Stimulated activated CD8-positive, alpha-beta memory T cell treated with anti-CD3 and anti-CD28 coated beads, Interleukin-4, amount 100 ng/mL, for 1 hour (primary cell): ENCODE results near the gene GOLPH3.
"Not testable (repeated sequence)": the region's sequence is repeated elsewhere in the genome, so short reads cannot be mapped to it uniquely, and the experiment has no call there.

Experiments used
- DNase-seq, 2 donors: peaks; one replicate each; pipeline ENCODE4 v3.0.0-alpha.2; 2020; ENCODE audit warnings: low read depth in 2 of 2, low spot score in 1 of 2

The GOLPH3 gene

DNA sequence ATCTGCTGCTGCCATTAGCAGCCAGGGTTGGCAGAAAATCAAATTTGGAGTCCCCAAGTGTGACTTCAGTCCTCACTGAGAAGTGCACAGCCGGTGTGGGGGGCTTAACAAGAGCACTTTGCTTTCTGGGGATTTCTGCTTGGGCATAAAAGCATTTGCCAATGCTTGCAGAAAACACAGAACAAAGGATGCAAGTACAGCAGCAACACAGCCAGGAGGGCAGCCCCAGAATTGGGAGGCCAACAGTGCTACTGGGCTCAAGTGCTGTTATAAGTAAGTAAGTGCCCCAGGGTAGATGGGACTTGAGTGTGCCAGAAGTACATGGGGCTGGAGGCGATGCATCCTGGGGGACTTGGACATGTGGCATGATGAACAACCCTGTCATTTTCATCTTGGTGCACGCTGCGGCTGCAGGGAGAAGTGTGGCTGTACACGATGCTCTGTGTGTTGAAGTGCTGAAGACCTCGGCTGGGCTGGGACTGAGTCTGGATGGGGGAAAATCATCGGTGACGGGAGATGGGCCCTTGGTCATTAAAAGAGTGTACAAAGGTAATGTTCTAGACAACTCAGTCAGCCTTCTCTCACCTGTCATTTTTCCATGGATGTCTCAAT lies 73.3 kb downstream of the GOLPH3 start:
- no peak for DNase-seq

- no peak for DNase-seq
Measured at GRCh38 chr5:32100230-32100629, 73.9 kb downstream of the GOLPH3 start.

DNA sequence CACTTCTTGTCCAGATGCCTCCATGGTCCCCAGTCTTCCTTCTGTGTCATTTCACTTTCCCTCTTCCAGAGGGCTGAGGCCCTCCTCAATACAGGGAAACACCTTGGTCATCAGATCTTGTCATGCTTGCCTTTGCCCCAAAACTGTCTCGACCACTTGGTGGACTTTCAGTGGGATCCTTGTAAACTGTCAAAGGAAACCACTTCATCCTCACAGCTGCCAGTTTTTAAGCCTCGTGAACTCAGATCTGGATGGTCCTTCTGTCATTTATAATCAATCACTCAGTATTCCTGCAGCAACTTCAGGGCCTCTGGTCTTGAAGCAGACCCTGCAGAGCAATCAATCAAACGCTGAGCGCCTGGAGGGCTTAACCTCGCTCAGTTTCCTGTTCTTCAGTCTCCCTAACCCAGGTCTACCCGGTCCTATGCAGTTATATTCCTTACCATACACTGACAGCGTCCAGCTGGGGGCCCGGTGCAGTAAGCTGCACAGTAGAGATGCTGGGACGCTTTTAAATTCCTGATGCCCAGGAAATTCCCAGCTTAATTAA lies 74.6 kb downstream of the GOLPH3 start:
- DNase-seq, result no peak

- DNase-seq, result no peak
Measured at GRCh38 chr5:32098890-32099310, 75.2 kb downstream of the GOLPH3 start.

GRCh38 chr5:32098291-32098690 lies 75.8 kb downstream of the GOLPH3 start:
- DNase-seq, result no peak

DNA sequence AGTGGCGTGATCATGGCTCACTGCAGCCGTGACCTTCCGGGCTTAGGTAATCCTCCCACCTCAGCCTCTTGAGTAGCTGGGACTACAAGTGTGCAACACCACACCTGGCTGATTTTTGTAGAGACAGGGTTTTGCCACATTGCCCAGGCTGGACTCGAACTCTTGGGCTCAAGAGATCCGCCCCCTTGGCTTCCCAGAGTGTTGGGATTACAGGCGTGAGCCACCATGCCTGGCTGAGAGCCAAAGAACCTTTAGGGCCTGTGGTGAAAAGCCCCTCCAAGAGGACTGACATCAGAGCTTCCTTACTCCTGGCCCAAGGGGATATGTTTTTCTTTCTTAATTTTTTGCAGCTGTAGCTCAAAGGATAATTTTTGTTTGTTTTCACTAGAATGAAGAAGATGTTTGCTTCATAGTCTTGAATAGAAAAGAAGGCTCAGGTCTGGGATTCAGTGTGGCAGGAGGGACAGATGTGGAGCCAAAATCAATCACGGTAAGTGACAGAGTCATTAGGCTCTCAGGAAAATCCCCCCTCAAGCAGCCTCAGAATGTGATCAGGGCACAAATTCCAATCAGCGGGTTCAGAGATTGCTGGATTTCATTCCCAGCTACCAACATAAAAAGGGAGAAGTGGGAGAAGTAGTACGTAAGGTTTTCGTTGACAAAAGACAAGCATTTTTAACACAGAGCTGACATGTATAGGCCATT lies 77.1 kb downstream of the GOLPH3 start:
- DNase-seq, result no peak

GRCh38 chr5:32095261-32095671 lies 78.9 kb downstream of the GOLPH3 start:
- no peak for DNase-seq

GRCh38 chr5:32094691-32095090 lies 79.4 kb downstream of the GOLPH3 start:
- DNase-seq, result no peak

- DNase-seq, result peak; percentile 17 to 23
Measured at GRCh38 chr5:32092938-32093812, 80.9 kb downstream of the GOLPH3 start.

DNA sequence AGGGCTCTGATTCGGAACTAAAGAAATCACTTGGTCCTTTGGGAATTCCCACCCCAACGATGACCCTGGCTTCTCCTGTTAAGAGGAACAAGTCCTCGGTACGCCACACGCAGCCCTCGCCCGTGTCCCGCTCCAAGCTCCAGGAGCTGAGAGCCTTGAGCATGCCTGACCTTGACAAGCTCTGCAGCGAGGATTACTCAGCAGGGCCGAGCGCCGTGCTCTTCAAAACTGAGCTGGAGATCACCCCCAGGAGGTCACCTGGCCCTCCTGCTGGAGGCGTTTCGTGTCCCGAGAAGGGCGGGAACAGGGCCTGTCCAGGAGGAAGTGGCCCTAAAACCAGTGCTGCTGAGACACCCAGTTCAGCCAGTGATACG lies 83.4 kb downstream of the GOLPH3 start:
- no peak for DNase-seq

- DNase-seq, result no peak
Measured at GRCh38 chr5:32090026-32090754, 83.9 kb downstream of the GOLPH3 start.

DNA sequence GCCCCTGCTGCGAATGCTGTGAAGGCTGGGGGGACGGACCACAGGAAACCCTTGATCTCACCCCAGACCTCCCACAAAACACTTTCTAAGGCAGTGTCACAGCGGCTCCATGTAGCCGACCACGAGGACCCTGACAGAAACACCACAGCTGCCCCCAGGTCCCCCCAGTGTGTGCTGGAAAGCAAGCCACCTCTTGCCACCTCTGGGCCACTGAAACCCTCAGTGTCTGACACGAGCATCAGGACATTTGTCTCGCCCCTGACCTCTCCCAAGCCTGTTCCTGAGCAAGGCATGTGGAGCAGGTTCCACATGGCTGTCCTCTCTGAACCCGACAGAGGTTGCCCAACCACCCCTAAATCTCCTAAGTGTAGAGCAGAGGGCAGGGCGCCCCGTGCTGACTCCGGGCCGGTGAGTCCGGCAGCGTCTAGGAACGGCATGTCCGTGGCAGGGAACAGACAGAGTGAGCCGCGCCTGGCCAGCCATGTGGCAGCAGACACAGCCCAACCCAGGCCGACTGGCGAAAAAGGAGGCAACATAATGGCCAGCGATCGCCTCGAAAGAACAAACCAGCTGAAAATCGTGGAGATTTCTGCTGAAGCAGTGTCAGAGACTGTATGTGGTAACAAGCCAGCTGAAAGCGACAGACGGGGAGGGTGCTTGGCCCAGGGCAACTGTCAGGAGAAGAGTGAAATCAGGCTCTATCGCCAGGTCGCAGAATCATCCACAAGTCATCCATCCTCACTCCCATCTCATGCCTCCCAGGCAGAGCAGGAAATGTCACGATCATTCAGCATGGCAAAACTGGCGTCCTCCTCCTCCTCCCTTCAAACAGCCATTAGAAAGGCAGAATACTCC lies 84.7 kb downstream of the GOLPH3 start:
- no peak for DNase-seq

- DNase-seq, result no peak
Measured at GRCh38 chr5:32088214-32088613, 85.9 kb downstream of the GOLPH3 start.

- no peak for DNase-seq
Measured at GRCh38 chr5:32087086-32088082, 86.7 kb downstream of the GOLPH3 start.

GRCh38 chr5:32083981-32084430 lies 90.1 kb downstream of the GOLPH3 start:
- no peak for DNase-seq

DNA sequence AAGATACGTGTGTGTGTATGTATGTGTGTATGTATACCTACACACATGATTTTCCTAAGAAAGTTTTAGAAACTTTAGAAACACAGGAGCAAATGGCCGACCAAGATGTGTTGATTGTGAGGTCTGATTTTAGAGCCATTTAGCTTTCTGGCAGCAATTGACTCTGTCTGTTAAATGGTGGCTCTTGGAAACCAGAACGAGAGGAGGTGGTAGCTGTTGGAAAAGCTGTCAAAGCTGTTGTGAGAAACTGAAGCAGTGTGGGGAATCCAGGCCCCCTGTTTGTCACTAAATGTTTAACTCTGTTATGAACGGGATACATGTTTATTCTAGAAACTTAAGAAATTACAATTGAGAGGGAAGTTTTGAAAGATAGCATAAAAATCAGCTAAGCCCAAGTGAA lies 91.4 kb downstream of the GOLPH3 start:
- no peak for DNase-seq

DNA sequence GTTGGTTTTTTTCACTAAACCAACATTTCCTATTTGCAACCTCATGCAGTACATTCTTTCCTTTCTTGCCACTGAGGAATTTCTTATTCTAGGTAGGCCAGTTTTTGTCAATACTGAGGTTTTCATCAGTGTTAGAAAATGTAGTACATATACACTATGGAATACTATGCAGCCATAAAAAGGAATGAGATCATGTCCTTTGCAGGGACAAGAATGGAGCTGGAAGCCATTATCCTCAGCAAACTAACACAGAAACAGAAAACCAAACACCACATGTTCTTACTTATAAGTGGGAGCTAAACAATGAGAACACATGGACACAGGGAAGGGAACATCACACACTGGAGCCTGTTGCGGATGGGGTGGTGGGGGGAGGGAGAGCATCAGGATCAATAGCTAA lies 93.6 kb downstream of the GOLPH3 start:
- not testable (repeated sequence) for DNase-seq

DNA sequence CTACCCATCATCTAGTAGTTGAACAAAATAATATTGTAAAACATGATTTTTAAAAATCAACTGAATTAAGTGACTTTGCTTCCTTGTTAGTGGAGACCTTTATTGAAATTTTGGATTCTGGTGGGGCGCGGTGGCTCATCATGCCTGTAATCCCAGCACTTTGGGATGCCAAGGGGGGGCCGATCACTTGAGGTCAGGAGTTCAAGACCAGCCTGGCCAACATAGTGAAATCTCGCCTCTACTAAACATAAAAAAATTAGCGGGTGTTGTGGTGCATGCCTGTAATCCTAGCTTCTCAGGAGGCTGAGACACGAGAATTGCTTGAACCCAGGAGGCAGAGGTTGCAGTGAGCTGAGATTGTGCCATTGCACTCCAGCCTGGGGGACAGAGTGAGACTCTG lies 95.3 kb downstream of the GOLPH3 start:
- not testable (repeated sequence) for DNase-seq
